ENCODE results near the gene CCDC63. TPM values are rescaled to one million over a fixed set of nuclear protein-coding genes. Genes with fewer than 3 reads are reported as not detected.
A peak's percentile ranks its signal among the peaks of the same experiment; 100 is the strongest.

CCDC63 gene
- total and polyA plus RNA-seq, 3 experiments from 2014 or later, result not detected

DNA sequence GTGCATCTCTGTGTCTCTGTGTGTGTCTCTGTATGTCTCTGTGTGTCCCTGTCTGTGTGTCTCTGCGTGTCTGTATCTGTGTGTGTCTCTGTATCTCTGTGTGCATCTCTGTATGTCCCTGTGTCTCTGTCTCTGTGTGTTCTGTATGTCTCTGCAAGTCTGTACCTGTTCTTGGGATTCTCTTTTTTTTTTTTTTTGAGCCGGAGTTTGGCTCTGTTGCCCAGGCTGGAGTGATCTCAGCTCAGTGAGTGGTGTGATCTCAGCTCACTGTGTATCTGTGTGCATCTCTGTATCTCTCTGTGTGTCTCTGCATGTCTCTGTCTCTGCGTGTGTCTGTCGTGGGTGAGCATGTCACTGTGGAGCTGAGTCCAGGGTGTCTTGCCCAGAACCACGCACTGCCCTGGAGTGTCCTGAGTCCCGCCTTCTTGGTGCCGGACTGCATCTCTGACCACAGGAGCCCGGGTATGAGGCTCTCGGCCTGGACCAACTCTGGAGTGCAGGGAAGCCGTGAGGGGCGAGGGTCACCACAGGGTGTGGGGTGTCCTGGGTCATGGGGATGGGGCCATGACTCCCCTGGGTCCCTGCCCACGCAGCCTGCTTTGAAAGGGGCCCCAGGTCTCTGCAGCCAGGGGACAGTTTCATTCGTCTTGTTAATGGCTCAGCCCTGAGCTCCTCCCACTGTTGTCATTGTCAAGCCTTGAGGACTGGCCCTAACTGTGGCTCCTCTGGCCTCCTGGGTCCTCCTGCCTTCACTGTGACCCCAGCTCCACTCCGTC lies 61.8 kb downstream of the CCDC63 start:
- H3K27me3 ChIP-seq (ENCODE audit: insufficient read depth, low read length, poor library complexity, severe bottlenecking), result no peaks in the 10 kb centered on the region
- no peaks in the 10 kb centered on the region for H3K36me3 ChIP-seq (ENCODE audit: insufficient read depth, low read length)
- H3K36me3 Mint-ChIP-seq, result no peaks in the 10 kb centered on the region
- ChIA-PET CTCF (interaction anchor here (0.9 kb wide), 1 partner anchor 29 kb away, joined by 3 read pairs; no protein-coding TSS in a partner anchor), POLR2A (no interaction called here)
- no peak for DNase-seq
- H3K4me1 Mint-ChIP-seq, result peaks cover 0 to 3% (median 2%) of the 10 kb centered on the region in 3 donors
- H3K27me3 Mint-ChIP-seq, result peaks cover 7 to 14% of the 10 kb centered on the region in 2 donors
- H3K4me3 Mint-ChIP-seq, result no peak overlapping the region
- no peaks in the 10 kb centered on the region for H3K4me1 ChIP-seq (ENCODE audit: insufficient read depth, low read length)
- no peaks in the 10 kb centered on the region for H3K9me3 Mint-ChIP-seq
- no peak overlapping the region for H3K27ac Mint-ChIP-seq
- H3K9me3 ChIP-seq (ENCODE audit: low read length), result no peaks in the 10 kb centered on the region
- no peak overlapping the region for H3K4me3 ChIP-seq (ENCODE audit: low read length)
- H3K27ac ChIP-seq (ENCODE audit: low read depth, low read length), result no peak overlapping the region

DNA sequence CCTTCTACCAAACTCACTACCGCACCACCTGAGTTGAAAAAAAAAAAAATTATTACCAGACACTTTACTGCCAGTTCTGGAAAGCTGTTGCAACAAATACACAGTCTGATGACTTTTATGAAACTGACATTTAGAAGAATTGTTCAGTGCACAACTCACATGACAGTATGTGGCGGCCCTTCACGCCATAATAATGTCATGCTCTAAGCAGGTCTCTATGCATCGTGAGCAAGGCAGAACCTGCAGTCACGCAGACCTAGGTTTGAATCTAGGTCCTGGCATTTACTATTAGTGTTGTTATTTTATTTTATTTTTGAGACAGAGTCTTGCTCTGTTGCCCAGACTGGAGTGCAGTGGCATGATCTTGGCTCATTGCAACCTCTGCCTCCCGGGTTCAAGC lies 65.5 kb downstream of the CCDC63 start:
- CTCF ChIA-PET, result interaction anchor here (1.2 kb wide), 1 partner anchor 16 kb away, joined by 3 read pairs; no protein-coding TSS in a partner anchor
- no peak overlapping the region for H3K4me3 Mint-ChIP-seq
- POLR2A ChIA-PET, result no interaction called here

DNA sequence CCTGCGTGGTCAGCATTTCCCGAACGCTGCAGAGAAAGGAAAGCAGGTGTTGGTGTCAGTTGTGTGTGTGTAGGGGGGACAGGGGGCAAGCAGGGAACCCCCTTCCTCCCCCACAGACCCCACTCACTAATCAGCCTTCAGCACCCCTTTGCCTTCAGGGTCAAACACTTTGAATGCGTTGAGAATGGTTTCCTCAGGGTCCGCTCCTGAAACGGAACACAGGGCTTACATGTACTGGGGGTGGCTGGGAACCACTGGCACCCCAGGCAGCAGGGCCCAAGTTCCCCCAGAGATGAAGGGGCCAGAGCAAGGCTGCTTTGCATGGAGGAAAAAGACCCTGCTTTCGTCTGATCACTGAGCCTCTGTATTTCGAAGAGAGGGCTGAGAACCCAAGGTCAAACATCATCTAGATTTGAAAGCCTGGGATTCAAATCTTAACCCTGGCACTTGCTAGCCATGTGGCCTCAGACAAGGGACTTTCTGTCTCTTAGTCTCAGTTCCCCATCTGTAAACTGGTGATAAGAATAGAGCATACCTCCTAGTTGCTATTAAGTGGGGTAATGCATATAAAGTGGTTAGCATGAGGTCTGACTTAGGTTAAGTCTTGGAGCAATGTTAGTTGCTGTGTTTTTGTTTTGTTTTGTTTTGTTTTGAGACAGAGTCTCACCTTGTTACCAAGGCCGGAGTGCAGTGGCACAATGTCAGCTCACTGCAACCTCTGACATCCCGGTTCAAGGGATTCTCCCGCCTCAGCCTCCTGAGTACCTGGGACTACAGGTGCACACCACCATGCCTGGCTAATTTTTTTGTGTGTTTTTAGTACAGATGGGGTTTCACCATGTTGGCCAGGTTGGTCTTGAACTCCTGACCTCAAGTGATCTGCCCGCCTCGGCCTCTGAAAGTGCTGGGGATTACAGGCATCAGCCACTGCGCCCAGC lies 66.6 kb downstream of the CCDC63 start:
- POLR2A ChIA-PET, result no interaction called here
- Histone ChIP-seq H3K4me1 (ENCODE audit: insufficient read depth, low read length) (no peaks in the 10 kb centered on the region), H3K27me3 (ENCODE audit: insufficient read depth, low read length, poor library complexity, severe bottlenecking) (no peaks in the 10 kb centered on the region), H3K4me3 (ENCODE audit: low read length) (no peak overlapping the region), H3K36me3 (ENCODE audit: insufficient read depth, low read length) (no peaks in the 10 kb centered on the region), H3K27ac (ENCODE audit: low read depth, low read length) (no peak overlapping the region), H3K9me3 (ENCODE audit: low read length) (no peaks in the 10 kb centered on the region)
- CTCF ChIA-PET, result no interaction called here
- DNase-seq, result no peak
- no peaks in the 10 kb centered on the region for H3K4me1 Mint-ChIP-seq
- H3K27me3 Mint-ChIP-seq, result peaks cover 10 to 21% of the 10 kb centered on the region in 2 donors
- no peaks in the 10 kb centered on the region for H3K9me3 Mint-ChIP-seq
- no peaks in the 10 kb centered on the region for H3K36me3 Mint-ChIP-seq
- H3K4me3 Mint-ChIP-seq, result no peak overlapping the region
- H3K27ac Mint-ChIP-seq, result peak overlapping the region in 1 of 8 donors; percentile 73

More for the DNA sequence above, 65.5 kb downstream of the CCDC63 start:
- Histone ChIP-seq H3K4me1 (ENCODE audit: insufficient read depth, low read length) (no peaks in the 10 kb centered on the region), H3K9me3 (ENCODE audit: low read length) (no peaks in the 10 kb centered on the region), H3K27me3 (ENCODE audit: insufficient read depth, low read length, poor library complexity, severe bottlenecking) (no peaks in the 10 kb centered on the region), H3K27ac (ENCODE audit: low read depth, low read length) (no peak overlapping the region), H3K4me3 (ENCODE audit: low read length) (no peak overlapping the region), H3K36me3 (ENCODE audit: insufficient read depth, low read length) (no peaks in the 10 kb centered on the region)
- no peak overlapping the region for H3K27ac Mint-ChIP-seq
- no peaks in the 10 kb centered on the region for H3K4me1 Mint-ChIP-seq
- no peak for DNase-seq
- H3K9me3 Mint-ChIP-seq, result no peaks in the 10 kb centered on the region
- no peaks in the 10 kb centered on the region for H3K36me3 Mint-ChIP-seq
- H3K27me3 Mint-ChIP-seq, result peaks cover 10 to 18% of the 10 kb centered on the region in 2 donors

DNA sequence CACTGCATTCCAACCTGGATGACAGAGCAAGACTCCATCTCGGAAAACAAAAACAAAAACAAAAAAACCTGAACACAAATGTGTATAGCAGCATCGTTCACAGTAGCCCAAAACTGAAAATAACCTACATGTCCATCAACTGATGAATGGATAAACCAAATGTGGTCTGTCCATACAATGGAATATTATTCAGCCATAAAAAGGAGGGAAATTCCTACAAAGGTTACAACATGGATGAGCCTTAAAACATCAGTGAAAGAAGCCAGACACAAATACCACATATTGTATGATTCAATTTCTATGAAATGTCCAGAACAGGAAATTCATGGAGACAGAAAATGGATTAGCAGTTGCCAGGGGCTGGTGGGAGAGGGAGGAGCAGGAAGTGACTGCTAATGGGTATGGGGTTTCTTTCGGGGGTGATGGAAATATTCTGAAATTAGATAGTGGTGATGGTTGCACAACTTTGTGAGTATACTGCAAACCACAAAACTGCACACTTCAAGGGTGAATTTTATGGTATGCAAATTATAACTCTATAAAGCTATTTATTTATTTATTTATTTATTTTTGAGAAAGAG lies 69.6 kb downstream of the CCDC63 start:
- CTCF ChIA-PET, result no interaction called here
- H3K4me1 Mint-ChIP-seq, result no peaks in the 10 kb centered on the region
- H3K27ac Mint-ChIP-seq, result no peak overlapping the region
- H3K36me3 Mint-ChIP-seq, result no peaks in the 10 kb centered on the region
- Histone ChIP-seq H3K27ac (ENCODE audit: low read depth, low read length) (no peak overlapping the region), H3K27me3 (ENCODE audit: insufficient read depth, low read length, poor library complexity, severe bottlenecking) (no peaks in the 10 kb centered on the region), H3K4me1 (ENCODE audit: insufficient read depth, low read length) (no peaks in the 10 kb centered on the region), H3K4me3 (ENCODE audit: low read length) (no peak overlapping the region), H3K9me3 (ENCODE audit: low read length) (no peaks in the 10 kb centered on the region), H3K36me3 (ENCODE audit: insufficient read depth, low read length) (no peaks in the 10 kb centered on the region)
- POLR2A ChIA-PET, result no interaction called here
- no peak overlapping the region for H3K4me3 Mint-ChIP-seq
- no peaks in the 10 kb centered on the region for H3K9me3 Mint-ChIP-seq
- DNase-seq, result no peak
- H3K27me3 Mint-ChIP-seq, result peaks cover 16 to 32% of the 10 kb centered on the region in 2 donors

DNA sequence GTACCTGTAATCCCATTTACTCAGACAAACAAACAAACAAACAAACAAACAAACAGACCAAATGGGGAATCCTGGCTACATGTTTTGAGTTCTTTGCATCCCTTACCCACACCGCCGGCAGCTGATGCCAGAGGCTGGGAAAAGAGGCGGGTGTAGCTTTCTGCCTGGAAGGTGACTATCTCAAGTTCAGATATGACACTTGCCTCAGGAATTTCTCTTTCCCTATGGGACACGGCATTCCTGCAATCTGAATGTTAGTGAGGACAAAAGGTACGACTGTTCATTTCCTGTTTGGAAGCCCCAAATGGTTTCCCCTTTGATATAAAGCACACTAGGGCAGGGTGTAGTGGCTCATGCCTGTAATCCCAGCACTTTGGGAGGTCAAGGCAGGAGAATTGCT lies 70.7 kb downstream of the CCDC63 start:
- H3K27me3 ChIP-seq (ENCODE audit: insufficient read depth, low read length, poor library complexity, severe bottlenecking), result no peaks in the 10 kb centered on the region
- Mint-ChIP-seq H3K36me3 (no peaks in the 10 kb centered on the region), H3K4me3 (no peak overlapping the region), H3K27ac (no peak overlapping the region), H3K9me3 (no peaks in the 10 kb centered on the region), H3K4me1 (no peaks in the 10 kb centered on the region), H3K27me3 (peaks cover 16 to 34% of the 10 kb centered on the region in 2 donors)
- CTCF ChIA-PET, result no interaction called here
- no peaks in the 10 kb centered on the region for H3K36me3 ChIP-seq (ENCODE audit: insufficient read depth, low read length)
- H3K9me3 ChIP-seq (ENCODE audit: low read length), result no peaks in the 10 kb centered on the region
- no peaks in the 10 kb centered on the region for H3K4me1 ChIP-seq (ENCODE audit: insufficient read depth, low read length)
- POLR2A ChIA-PET, result no interaction called here
- H3K4me3 ChIP-seq (ENCODE audit: low read length), result no peak overlapping the region
- DNase-seq, result no peak
- H3K27ac ChIP-seq (ENCODE audit: low read depth, low read length), result no peak overlapping the region

DNA sequence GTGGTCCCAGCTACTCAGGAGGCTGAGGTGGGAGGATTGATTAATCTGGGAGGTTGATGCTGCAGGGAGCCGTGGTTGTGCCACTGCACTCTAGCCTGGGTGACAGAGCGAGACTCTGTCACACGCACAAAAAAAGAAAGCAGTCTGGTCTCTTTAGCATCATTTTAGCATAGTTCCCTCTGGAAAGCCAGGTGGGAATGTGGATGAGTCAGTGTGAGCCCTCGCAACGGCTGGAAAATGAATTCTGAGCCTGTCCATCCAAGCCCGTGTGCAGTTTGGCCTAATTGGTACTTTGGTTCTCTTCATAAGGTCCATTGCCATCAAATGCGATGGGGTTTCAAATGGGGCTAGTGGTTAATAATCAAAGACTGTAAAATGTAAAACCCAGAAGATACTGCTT lies 71.2 kb downstream of the CCDC63 start:
- Mint-ChIP-seq H3K4me3 (no peak overlapping the region), H3K9me3 (no peaks in the 10 kb centered on the region), H3K4me1 (no peaks in the 10 kb centered on the region), H3K27ac (no peak overlapping the region), H3K36me3 (no peaks in the 10 kb centered on the region), H3K27me3 (peaks cover 13 to 38% of the 10 kb centered on the region in 2 donors)
- no peak overlapping the region for H3K27ac ChIP-seq (ENCODE audit: low read depth, low read length)
- H3K4me1 ChIP-seq (ENCODE audit: insufficient read depth, low read length), result no peaks in the 10 kb centered on the region
- no peak for DNase-seq
- POLR2A ChIA-PET, result no interaction called here
- no peaks in the 10 kb centered on the region for H3K27me3 ChIP-seq (ENCODE audit: insufficient read depth, low read length, poor library complexity, severe bottlenecking)
- no peak overlapping the region for H3K4me3 ChIP-seq (ENCODE audit: low read length)
- no peaks in the 10 kb centered on the region for H3K36me3 ChIP-seq (ENCODE audit: insufficient read depth, low read length)
- no peaks in the 10 kb centered on the region for H3K9me3 ChIP-seq (ENCODE audit: low read length)
- CTCF ChIA-PET, result no interaction called here

DNA sequence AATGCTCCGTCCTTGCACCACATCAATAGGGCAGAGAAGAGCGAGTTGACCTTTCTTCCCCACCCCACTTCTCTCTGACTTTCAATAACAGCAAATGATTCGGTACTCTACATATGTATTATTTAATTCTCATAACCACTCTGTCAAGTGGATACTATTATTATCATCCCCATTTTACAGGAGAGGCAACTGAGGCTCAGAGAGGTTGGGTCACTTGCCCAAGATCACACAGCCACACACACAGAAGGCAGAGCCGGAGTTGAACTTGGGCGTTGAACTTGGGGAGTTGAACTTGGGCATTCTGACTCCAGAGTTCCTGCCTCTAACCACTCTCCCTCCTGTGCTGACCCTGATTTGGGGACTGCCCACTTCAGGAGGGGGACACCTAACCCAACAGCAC lies 72.9 kb downstream of the CCDC63 start:
- CTCF ChIA-PET, result no interaction called here
- Mint-ChIP-seq H3K27me3 (peaks cover 14 to 42% of the 10 kb centered on the region in 2 donors), H3K36me3 (no peaks in the 10 kb centered on the region), H3K27ac (no peak overlapping the region), H3K4me3 (no peak overlapping the region), H3K4me1 (no peaks in the 10 kb centered on the region), H3K9me3 (no peaks in the 10 kb centered on the region)
- Histone ChIP-seq H3K4me3 (ENCODE audit: low read length) (no peak overlapping the region), H3K27me3 (ENCODE audit: insufficient read depth, low read length, poor library complexity, severe bottlenecking) (no peaks in the 10 kb centered on the region), H3K4me1 (ENCODE audit: insufficient read depth, low read length) (no peaks in the 10 kb centered on the region), H3K9me3 (ENCODE audit: low read length) (no peaks in the 10 kb centered on the region), H3K27ac (ENCODE audit: low read depth, low read length) (no peak overlapping the region), H3K36me3 (ENCODE audit: insufficient read depth, low read length) (no peaks in the 10 kb centered on the region)
- no peak for DNase-seq
- POLR2A ChIA-PET, result no interaction called here
